ENCODE measurements around the gene MRC1.

DNA sequence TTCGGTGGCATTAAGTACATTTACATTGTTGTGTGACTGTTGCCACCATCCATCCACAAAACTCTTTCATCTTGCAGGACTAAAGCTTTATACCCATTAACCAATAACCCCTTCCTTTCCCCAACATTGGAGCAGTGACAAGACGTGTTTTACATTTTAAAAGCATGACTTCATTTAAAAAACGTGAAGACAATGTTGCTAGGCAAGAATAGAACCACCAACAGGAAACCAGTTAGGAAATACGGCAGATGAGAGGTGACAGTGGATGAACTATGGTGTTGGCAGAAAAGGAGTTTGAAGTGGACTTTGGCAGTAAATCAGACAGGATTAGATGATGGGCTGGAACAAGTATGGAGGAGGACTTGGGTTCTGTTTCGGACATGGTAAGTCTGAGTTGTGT lies 40.2 kb upstream of the MRC1 start:
- TF ChIP-seq CEBPB (IDR thresholded peaks at IDR 0.05), result no peak
- no peak for TF ChIP-seq TCF12 (IDR thresholded peaks at IDR 0.05; ENCODE audit: low read depth)
- TF ChIP-seq YY1 (IDR thresholded peaks at IDR 0.05; ENCODE audit: low read depth), result no peak
- TF ChIP-seq NFIC (IDR thresholded peaks at IDR 0.05), result no peak
- TF ChIP-seq FOXM1 (IDR thresholded peaks at IDR 0.05; ENCODE audit: borderline replicate concordance, low read depth), result no peak
- TF ChIP-seq, protein P1, sequence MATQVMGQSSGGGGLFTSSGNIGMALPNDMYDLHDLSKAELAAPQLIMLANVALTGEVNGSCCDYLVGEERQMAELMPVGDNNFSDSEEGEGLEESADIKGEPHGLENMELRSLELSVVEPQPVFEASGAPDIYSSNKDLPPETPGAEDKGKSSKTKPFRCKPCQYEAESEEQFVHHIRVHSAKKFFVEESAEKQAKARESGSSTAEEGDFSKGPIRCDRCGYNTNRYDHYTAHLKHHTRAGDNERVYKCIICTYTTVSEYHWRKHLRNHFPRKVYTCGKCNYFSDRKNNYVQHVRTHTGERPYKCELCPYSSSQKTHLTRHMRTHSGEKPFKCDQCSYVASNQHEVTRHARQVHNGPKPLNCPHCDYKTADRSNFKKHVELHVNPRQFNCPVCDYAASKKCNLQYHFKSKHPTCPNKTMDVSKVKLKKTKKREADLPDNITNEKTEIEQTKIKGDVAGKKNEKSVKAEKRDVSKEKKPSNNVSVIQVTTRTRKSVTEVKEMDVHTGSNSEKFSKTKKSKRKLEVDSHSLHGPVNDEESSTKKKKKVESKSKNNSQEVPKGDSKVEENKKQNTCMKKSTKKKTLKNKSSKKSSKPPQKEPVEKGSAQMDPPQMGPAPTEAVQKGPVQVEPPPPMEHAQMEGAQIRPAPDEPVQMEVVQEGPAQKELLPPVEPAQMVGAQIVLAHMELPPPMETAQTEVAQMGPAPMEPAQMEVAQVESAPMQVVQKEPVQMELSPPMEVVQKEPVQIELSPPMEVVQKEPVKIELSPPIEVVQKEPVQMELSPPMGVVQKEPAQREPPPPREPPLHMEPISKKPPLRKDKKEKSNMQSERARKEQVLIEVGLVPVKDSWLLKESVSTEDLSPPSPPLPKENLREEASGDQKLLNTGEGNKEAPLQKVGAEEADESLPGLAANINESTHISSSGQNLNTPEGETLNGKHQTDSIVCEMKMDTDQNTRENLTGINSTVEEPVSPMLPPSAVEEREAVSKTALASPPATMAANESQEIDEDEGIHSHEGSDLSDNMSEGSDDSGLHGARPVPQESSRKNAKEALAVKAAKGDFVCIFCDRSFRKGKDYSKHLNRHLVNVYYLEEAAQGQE (IDR thresholded peaks at IDR 0.05; ENCODE audit: low read depth), result no peak
- no peak for TF ChIP-seq TEAD4 (IDR thresholded peaks at IDR 0.05)
- TF ChIP-seq TAF1 (IDR thresholded peaks at IDR 0.05; ENCODE audit: low read depth), result no peak
- no peak for TF ChIP-seq EP300 (IDR thresholded peaks at IDR 0.05; ENCODE audit: borderline replicate concordance)
- TF ChIP-seq, protein P2, sequence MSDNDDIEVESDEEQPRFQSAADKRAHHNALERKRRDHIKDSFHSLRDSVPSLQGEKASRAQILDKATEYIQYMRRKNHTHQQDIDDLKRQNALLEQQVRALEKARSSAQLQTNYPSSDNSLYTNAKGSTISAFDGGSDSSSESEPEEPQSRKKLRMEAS (IDR thresholded peaks at IDR 0.05), result no peak
